Measurements from ENCODE around the gene SAP30BP.

- TF ChIP-seq CTCF (IDR thresholded peaks at IDR 0.05) (no peak), RCOR1 (IDR thresholded peaks at IDR 0.05; ENCODE audit: low read depth, low read length) (no peak), MAX (IDR thresholded peaks at IDR 0.05) (peak; percentile 69; the same call in 1 of the 2 replicates), POLR2A (IDR thresholded peaks at IDR 0.05; ENCODE audit: low read length) (peak; percentile 38; the same call in 1 of the 2 replicates), JUN (IDR thresholded peaks at IDR 0.05) (peak; percentile 45 to 47; a peak in 2 of 5 replicates), MAZ (IDR thresholded peaks at IDR 0.05; ENCODE audit: borderline replicate concordance, low read depth, low read length) (no peak), PHF8 (IDR thresholded peaks at IDR 0.05; ENCODE audit: borderline replicate concordance, low read depth) (no peak), CEBPB (IDR thresholded peaks at IDR 0.05) (no peak), RAD21 (conservative IDR thresholded peaks at IDR 0.05 in 1 of 2, IDR thresholded peaks at IDR 0.05 in 1 of 2) (no peak; a peak in 1 of 5 replicates), SMC3 (IDR thresholded peaks at IDR 0.05) (no peak), FOSL2 (IDR thresholded peaks at IDR 0.05) (no peak), FOSL2 (CRISPR knock-in tag; IDR thresholded peaks at IDR 0.05) (peak; percentile 30; the same call in 1 of the 2 replicates), MAFK (IDR thresholded peaks at IDR 0.05; ENCODE audit: partially characterized antibody) (peak; percentile 66)
These were observed 21.1 kb upstream of the SAP30BP start for GRCh38 chr17:75645889-75646637.

Measured in A549 (cell line).